NB4 (cell line): ENCODE data around the gene SYNC.

Experiments
- DNase-seq: peaks from one replicate; pipeline ENCODE4 v3.0.0; 2010; ENCODE audit warnings: low read depth
- H3K4me3 ChIP-seq: one replicate; pipeline ENCODE4 v1.5.1; 2011; ENCODE audit warnings: mild to moderate bottlenecking, low read depth, low read length, moderate library complexity
- CTCF ChIP-seq: IDR thresholded peaks from one replicate; pipeline ENCODE4 v1.5.1; 2012; ENCODE audit warnings: low read depth, low read length
- MAX ChIP-seq: IDR thresholded peaks from 2 replicates; pipeline ENCODE4 v1.6.1; 2011; ENCODE audit warnings: low read depth, low read length
- MYC ChIP-seq: IDR thresholded peaks from 2 replicates; pipeline ENCODE4 v1.6.1; 2011; ENCODE audit warnings: low read depth, low read length
- POLR2A ChIP-seq: IDR thresholded peaks from 2 replicates; pipeline ENCODE4 v1.6.1; 2011; ENCODE audit warnings: mild to moderate bottlenecking; ENCODE audit not compliant: insufficient read length; ENCODE audit errors: extremely low read depth

SYNC gene

DNA sequence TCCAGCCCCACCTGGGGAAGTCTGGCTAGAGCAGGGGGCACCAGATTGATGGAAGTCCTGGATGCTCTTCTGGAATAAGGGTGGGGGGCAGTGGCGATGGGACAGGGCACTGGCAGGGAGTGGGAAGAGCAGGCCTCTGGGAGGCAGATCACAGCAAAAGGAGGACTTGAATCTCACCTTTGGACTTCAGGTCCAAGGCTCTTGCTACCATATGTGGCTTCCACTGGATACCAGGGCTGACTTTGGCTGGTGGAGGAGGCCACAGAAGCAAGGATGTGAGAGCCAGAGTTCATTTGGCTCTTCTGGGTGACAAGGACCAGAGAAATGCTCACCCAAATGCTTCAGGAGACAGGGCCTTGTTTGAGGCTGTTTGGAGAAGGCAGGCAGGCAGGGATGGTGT is 16.0 kb upstream of the SYNC start:
- DNase-seq = no peak
- TF ChIP-seq MAX (no peak), CTCF (no peak), POLR2A (no peak), MYC (no peak)
- H3K4me3 ChIP-seq = no peak overlapping the region

DNA sequence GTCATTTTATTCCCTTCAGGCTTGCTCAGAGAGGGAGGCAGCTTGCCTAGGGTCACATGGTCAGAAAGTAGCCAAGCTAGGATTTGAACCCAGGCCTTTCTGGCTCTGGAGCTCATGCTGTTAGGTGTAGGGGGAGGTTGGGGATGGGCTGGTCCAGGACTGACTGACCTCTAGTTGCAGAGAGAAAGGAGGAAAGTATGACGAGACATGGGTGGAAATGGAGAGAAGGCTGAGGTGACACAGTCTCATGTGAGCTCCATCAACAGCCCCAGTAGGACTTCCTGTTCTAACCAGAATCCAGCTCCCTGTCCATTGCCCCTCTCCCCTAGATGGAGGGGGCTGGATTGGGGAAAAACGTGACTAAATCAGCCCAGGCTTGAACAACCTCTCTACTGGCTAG is 15.5 kb upstream of the SYNC start:
- no peak for DNase-seq
- TF ChIP-seq MAX (no peak), CTCF (no peak), POLR2A (no peak), MYC (no peak)
- H3K4me3 ChIP-seq = no peak overlapping the region

GRCh38 chr1:32717503-32717902 is 14.9 kb upstream of the SYNC start:
- TF ChIP-seq MAX = no peak
- TF ChIP-seq MYC = no peak
- no peak for TF ChIP-seq POLR2A
- no peak for TF ChIP-seq CTCF
- H3K4me3 ChIP-seq = no peak overlapping the region
- no peak for DNase-seq

- DNase-seq = peak; percentile 53
- no peak overlapping the region for H3K4me3 ChIP-seq
- TF ChIP-seq MAX = no peak
- TF ChIP-seq MYC = no peak
- TF ChIP-seq POLR2A = no peak
- no peak for TF ChIP-seq CTCF
These were observed 14.0 kb upstream of the SYNC start for GRCh38 chr1:32716312-32717148.

- DNase-seq = no peak
- no peak overlapping the region for H3K4me3 ChIP-seq
These were observed 13.3 kb upstream of the SYNC start for GRCh38 chr1:32715901-32716311.

More at GRCh38 chr1:32715901-32716311, 13.3 kb upstream of the SYNC start:
- TF ChIP-seq CTCF (no peak), POLR2A (no peak), MYC (no peak), MAX (no peak)
